ENCODE data around the gene CADM1. TPM values are rescaled to one million over a fixed set of nuclear protein-coding genes. Genes with fewer than 3 reads are reported as not detected.

The CADM1 gene
- total and polyA plus RNA-seq, 2 experiments from 2014 or later = 16.5 to 18.0 TPM

GRCh38 chr11:115324581-115325432, 179.4 kb downstream of the CADM1 start:
- Histone ChIP-seq H2AFZ (no peak overlapping the region), H3K27ac (ENCODE audit: low read depth) (no peak overlapping the region), H3K27me3 (ENCODE audit: insufficient read depth) (no peaks in the 10 kb centered on the region), H3K4me2 (peak overlapping the region; percentile 19; the same call in 1 of the 2 replicates), H3K4me1 (ENCODE audit: insufficient read depth) (no peaks in the 10 kb centered on the region), H3K9me2 (ENCODE audit: insufficient read depth) (no peaks in the 10 kb centered on the region), H3K36me3 (ENCODE audit: insufficient read depth) (no peaks in the 10 kb centered on the region), H3K79me2 (replicated peaks; ENCODE audit: insufficient read depth) (no peaks in the 10 kb centered on the region), H4K20me1 (replicated peaks; ENCODE audit: insufficient read depth) (no peaks in the 10 kb centered on the region), H3K4me3 (no peak overlapping the region), H3F3A (replicated peaks; ENCODE audit: low read depth) (no peaks in the 10 kb centered on the region)
- Mint-ChIP-seq H3K36me3 (ENCODE audit: low read depth) (peaks cover 5% of the 10 kb centered on the region; the same call in 2 of the 3 replicates), H3K27me3 (ENCODE audit: insufficient read depth, low read depth, poor library complexity) (peaks cover 2% of the 10 kb centered on the region), H3K4me3 (no peak overlapping the region), H3K9me3 (0 out of 3 replicates have a peak, but pooled peaks cover 1% of the 10 kb centered on the region), H3K4me1 (no peaks in the 10 kb centered on the region), H3K27ac (no peak overlapping the region)
- DNase-seq (ENCODE audit: low spot score) (peak; percentile 89), ATAC-seq (peak; percentile 94)
- TF ChIP-seq, protein P1, sequence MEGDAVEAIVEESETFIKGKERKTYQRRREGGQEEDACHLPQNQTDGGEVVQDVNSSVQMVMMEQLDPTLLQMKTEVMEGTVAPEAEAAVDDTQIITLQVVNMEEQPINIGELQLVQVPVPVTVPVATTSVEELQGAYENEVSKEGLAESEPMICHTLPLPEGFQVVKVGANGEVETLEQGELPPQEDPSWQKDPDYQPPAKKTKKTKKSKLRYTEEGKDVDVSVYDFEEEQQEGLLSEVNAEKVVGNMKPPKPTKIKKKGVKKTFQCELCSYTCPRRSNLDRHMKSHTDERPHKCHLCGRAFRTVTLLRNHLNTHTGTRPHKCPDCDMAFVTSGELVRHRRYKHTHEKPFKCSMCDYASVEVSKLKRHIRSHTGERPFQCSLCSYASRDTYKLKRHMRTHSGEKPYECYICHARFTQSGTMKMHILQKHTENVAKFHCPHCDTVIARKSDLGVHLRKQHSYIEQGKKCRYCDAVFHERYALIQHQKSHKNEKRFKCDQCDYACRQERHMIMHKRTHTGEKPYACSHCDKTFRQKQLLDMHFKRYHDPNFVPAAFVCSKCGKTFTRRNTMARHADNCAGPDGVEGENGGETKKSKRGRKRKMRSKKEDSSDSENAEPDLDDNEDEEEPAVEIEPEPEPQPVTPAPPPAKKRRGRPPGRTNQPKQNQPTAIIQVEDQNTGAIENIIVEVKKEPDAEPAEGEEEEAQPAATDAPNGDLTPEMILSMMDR (conservative IDR thresholded peaks at IDR 0.05; ENCODE audit: low read depth in 2 of 2) = peak; percentile 86 to 94
- TF ChIP-seq CREB1 (CRISPR knock-in tag; IDR thresholded peaks at IDR 0.05; ENCODE audit: low read depth) = no peak
- TF ChIP-seq JUNB (IDR thresholded peaks at IDR 0.05; ENCODE audit: unreplicated experiment) = no peak
- no peak for TF ChIP-seq EZH2 (IDR thresholded peaks at IDR 0.05; ENCODE audit: low read depth, unreplicated experiment)

DNA sequence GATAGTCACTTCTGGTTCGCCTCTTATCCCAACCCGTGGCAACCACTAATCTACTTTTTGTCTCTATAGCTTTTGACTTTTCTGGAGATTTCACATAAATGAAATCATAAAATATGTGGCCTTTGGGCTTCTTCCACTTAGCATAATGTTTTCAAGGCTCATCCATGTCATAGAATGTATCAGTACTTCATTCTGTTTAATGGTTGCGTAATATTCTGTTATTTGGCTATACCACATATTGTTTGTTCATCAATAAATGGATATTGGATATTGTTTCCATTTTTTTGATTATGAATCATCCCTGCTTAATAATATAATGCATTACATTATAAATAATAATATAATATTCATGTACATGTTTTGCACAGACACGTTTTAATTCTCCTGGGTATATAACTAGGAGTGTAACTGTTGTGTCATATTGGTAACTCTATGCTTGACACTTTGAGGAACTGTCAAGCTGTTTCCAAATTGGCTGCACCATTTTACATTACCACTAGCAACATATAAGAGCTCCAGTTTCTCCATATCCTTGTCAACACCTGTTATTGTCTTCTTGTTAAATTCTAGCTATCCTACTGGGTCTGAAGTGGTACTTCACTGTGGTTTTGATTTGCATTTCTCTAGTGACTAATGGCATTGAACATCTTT, 181.5 kb downstream of the CADM1 start:
- Histone ChIP-seq H3K9me2 (ENCODE audit: insufficient read depth) (no peaks in the 10 kb centered on the region), H3K27ac (ENCODE audit: low read depth) (no peak overlapping the region), H3K4me2 (no peak overlapping the region), H4K20me1 (replicated peaks; ENCODE audit: insufficient read depth) (no peaks in the 10 kb centered on the region), H3K79me2 (replicated peaks; ENCODE audit: insufficient read depth) (no peaks in the 10 kb centered on the region), H3K4me3 (no peak overlapping the region), H3K36me3 (ENCODE audit: insufficient read depth) (no peaks in the 10 kb centered on the region), H3K4me1 (ENCODE audit: insufficient read depth) (no peaks in the 10 kb centered on the region), H3K27me3 (ENCODE audit: insufficient read depth) (no peaks in the 10 kb centered on the region), H2AFZ (no peak overlapping the region), H3F3A (replicated peaks; ENCODE audit: low read depth) (no peaks in the 10 kb centered on the region)
- Mint-ChIP-seq H3K27ac (no peak overlapping the region), H3K27me3 (ENCODE audit: insufficient read depth, low read depth, poor library complexity) (peaks cover 2% of the 10 kb centered on the region), H3K4me3 (no peak overlapping the region), H3K9me3 (no peaks in the 10 kb centered on the region), H3K4me1 (no peaks in the 10 kb centered on the region), H3K36me3 (ENCODE audit: low read depth) (no peaks in the 10 kb centered on the region)
- DNase-seq (ENCODE audit: low spot score) (no peak), ATAC-seq (no peak)
- TF ChIP-seq, protein P2, sequence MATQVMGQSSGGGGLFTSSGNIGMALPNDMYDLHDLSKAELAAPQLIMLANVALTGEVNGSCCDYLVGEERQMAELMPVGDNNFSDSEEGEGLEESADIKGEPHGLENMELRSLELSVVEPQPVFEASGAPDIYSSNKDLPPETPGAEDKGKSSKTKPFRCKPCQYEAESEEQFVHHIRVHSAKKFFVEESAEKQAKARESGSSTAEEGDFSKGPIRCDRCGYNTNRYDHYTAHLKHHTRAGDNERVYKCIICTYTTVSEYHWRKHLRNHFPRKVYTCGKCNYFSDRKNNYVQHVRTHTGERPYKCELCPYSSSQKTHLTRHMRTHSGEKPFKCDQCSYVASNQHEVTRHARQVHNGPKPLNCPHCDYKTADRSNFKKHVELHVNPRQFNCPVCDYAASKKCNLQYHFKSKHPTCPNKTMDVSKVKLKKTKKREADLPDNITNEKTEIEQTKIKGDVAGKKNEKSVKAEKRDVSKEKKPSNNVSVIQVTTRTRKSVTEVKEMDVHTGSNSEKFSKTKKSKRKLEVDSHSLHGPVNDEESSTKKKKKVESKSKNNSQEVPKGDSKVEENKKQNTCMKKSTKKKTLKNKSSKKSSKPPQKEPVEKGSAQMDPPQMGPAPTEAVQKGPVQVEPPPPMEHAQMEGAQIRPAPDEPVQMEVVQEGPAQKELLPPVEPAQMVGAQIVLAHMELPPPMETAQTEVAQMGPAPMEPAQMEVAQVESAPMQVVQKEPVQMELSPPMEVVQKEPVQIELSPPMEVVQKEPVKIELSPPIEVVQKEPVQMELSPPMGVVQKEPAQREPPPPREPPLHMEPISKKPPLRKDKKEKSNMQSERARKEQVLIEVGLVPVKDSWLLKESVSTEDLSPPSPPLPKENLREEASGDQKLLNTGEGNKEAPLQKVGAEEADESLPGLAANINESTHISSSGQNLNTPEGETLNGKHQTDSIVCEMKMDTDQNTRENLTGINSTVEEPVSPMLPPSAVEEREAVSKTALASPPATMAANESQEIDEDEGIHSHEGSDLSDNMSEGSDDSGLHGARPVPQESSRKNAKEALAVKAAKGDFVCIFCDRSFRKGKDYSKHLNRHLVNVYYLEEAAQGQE (IDR thresholded peaks at IDR 0.05; ENCODE audit: unreplicated experiment) = no peak
- TF ChIP-seq EZH2 (IDR thresholded peaks at IDR 0.05; ENCODE audit: low read depth, unreplicated experiment) = no peak
- TF ChIP-seq POLR2AphosphoS5 (IDR thresholded peaks at IDR 0.05; ENCODE audit: low read depth) = no peak
- no peak for TF ChIP-seq NANOG (IDR thresholded peaks at IDR 0.05; ENCODE audit: borderline replicate concordance)
- no peak for TF ChIP-seq EZH2phosphoT487 (IDR thresholded peaks at IDR 0.05; ENCODE audit: unreplicated experiment)
- no peak for TF ChIP-seq ZNF114 (CRISPR knock-in tag; IDR thresholded peaks at IDR 0.05)
- TF ChIP-seq ZNF331 (CRISPR knock-in tag; IDR thresholded peaks at IDR 0.05; ENCODE audit: low read depth) = no peak
- TF ChIP-seq STAT1 (IDR thresholded peaks at IDR 0.05; ENCODE audit: unreplicated experiment) = no peak
- TF ChIP-seq, protein P3, sequence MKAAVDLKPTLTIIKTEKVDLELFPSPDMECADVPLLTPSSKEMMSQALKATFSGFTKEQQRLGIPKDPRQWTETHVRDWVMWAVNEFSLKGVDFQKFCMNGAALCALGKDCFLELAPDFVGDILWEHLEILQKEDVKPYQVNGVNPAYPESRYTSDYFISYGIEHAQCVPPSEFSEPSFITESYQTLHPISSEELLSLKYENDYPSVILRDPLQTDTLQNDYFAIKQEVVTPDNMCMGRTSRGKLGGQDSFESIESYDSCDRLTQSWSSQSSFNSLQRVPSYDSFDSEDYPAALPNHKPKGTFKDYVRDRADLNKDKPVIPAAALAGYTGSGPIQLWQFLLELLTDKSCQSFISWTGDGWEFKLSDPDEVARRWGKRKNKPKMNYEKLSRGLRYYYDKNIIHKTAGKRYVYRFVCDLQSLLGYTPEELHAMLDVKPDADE (IDR thresholded peaks at IDR 0.05) = no peak
- no peak for TF ChIP-seq CREB1 (CRISPR knock-in tag; IDR thresholded peaks at IDR 0.05; ENCODE audit: low read depth)
